ENCODE data around the gene DROSHA. TPM values are rescaled to one million over a fixed set of nuclear protein-coding genes. Genes with fewer than 3 reads are reported as not detected.

Gene DROSHA
- total and polyA plus RNA-seq, 2 donors (not counting 3 experiments of a cell fraction or from before 2014, with no cell fraction given): 49.1 to 96.4 TPM

DNA sequence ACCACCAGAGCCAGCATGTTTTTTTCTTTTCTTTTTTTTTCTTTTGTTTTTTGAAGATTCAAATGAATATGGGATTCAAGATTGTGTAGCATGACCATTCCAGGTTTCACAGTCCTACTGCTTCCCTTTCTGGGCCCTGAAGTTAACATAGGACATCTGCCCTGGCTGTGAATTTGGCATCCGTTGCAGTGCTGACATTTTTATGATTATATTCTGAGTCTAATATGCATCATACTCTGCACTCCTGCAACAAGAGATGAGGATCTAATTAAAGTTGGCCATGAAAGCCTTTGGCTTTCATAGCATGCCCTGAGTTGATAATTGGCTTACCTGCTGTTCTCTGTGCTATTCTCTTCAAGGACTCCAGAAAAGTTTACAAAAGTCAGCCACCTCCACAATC, 30.1 kb upstream of the DROSHA start:
- no peak overlapping the region for H2AFZ ChIP-seq (ENCODE audit: low read depth, low read length)
- H3K4me3 ChIP-seq (replicated peaks in 1 of 3; ENCODE audit: insufficient read depth in 1 of 3, low read depth in 1 of 3, low read length in 3 of 3): no peak overlapping the region
- FAIRE-seq: no peak
- intact Hi-C loops (cut with micrococcal nuclease): no loop called here
- BruUV-seq (replicated peaks): no TSS peak
- no peak overlapping the region for H3K4me2 ChIP-seq (ENCODE audit: insufficient read depth, low read length)
- ChIA-PET POLR2A (no interaction called here), CTCF (interaction anchor here (1.1 kb wide), 1 partner anchor 515 kb away, joined by 3 read pairs; no protein-coding TSS in a partner anchor)
- no peak overlapping the region for H3K9ac ChIP-seq (replicated peaks; ENCODE audit: extremely low read depth, insufficient read depth, low read length)
- dilution Hi-C loops (cut with MboI; ENCODE audit: extremely low pct_ligation_motif_present, low sequenced_read_pairs): no loop called here
- no peaks in the 10 kb centered on the region for H4K20me1 ChIP-seq (replicated peaks; ENCODE audit: control insufficient read depth, extremely low read depth, insufficient read depth, low read length)
- H3K4me1 ChIP-seq (ENCODE audit: control insufficient read depth, extremely low read depth, insufficient read depth, low read length): no peaks in the 10 kb centered on the region
- no peak for DNase-seq (ENCODE audit: low read depth, low spot score)
- H3K27me3 ChIP-seq (ENCODE audit: control insufficient read depth in 2 of 2, insufficient read depth in 2 of 2, low read length in 2 of 2): no peaks in the 10 kb centered on the region
- no peak overlapping the region for H3K27ac ChIP-seq (ENCODE audit: insufficient read depth, low read depth, low read length)
- H3K9me3 ChIP-seq (replicated peaks; ENCODE audit: control insufficient read depth, insufficient read depth, low read length): no peaks in the 10 kb centered on the region
- H3K9me1 ChIP-seq (replicated peaks; ENCODE audit: control insufficient read depth, extremely low read depth, insufficient read depth, low read length): no peaks in the 10 kb centered on the region
- TF ChIP-seq MYC (IDR thresholded peaks at IDR 0.05; ENCODE audit: low read depth, low read length) (no peak), JUN (IDR thresholded peaks at IDR 0.05; ENCODE audit: borderline replicate concordance, insufficient read depth, insufficient read length, low read depth) (no peak), POLR2AphosphoS5 (IDR thresholded peaks at IDR 0.05; ENCODE audit: insufficient read depth, low read depth, low read length) (no peak), GATA2 (IDR thresholded peaks at IDR 0.05; ENCODE audit: insufficient read depth, insufficient read length, low read depth, low read length) (no peak), POLR2A (IDR thresholded peaks at IDR 0.05; ENCODE audit: low read depth, low read length) (no peak), FOS (IDR thresholded peaks at IDR 0.05; ENCODE audit: borderline replicate concordance, insufficient read depth, low read length) (no peak), EZH2 (IDR thresholded peaks at IDR 0.05; ENCODE audit: borderline replicate concordance, low read depth, low read length, severe bottlenecking) (no peak)
- TF ChIP-seq, protein P1, sequence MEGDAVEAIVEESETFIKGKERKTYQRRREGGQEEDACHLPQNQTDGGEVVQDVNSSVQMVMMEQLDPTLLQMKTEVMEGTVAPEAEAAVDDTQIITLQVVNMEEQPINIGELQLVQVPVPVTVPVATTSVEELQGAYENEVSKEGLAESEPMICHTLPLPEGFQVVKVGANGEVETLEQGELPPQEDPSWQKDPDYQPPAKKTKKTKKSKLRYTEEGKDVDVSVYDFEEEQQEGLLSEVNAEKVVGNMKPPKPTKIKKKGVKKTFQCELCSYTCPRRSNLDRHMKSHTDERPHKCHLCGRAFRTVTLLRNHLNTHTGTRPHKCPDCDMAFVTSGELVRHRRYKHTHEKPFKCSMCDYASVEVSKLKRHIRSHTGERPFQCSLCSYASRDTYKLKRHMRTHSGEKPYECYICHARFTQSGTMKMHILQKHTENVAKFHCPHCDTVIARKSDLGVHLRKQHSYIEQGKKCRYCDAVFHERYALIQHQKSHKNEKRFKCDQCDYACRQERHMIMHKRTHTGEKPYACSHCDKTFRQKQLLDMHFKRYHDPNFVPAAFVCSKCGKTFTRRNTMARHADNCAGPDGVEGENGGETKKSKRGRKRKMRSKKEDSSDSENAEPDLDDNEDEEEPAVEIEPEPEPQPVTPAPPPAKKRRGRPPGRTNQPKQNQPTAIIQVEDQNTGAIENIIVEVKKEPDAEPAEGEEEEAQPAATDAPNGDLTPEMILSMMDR (IDR thresholded peaks at IDR 0.05; ENCODE audit: extremely low read depth in 1 of 2, insufficient read depth in 1 of 2, low read depth in 1 of 2, low read length in 2 of 2): no peak
- TF ChIP-seq, protein P2, sequence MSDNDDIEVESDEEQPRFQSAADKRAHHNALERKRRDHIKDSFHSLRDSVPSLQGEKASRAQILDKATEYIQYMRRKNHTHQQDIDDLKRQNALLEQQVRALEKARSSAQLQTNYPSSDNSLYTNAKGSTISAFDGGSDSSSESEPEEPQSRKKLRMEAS (IDR thresholded peaks at IDR 0.05; ENCODE audit: insufficient read depth, insufficient read length): no peak
- H3K79me2 ChIP-seq (ENCODE audit: control insufficient read depth, insufficient read depth, low read length): no peaks in the 10 kb centered on the region
- H3K36me3 ChIP-seq (ENCODE audit: control insufficient read depth in 2 of 2, extremely low read depth in 1 of 2, insufficient read depth in 2 of 2, low read length in 2 of 2): no peaks in the 10 kb centered on the region

Measured in endothelial cell of umbilical vein (primary cell).